ENCODE data around the gene NEUROG2. TPM values are rescaled to one million over a fixed set of nuclear protein-coding genes. Genes with fewer than 3 reads are reported as not detected.

The NEUROG2 gene
- total RNA-seq, 2 experiments from 2014 or later: 0.13 to 0.16 TPM

- peak; percentile 14 for DNase-seq
- H3K4me1 Mint-ChIP-seq (ENCODE audit: low read depth): peaks cover 40% of the 10 kb centered on the region
Observed at GRCh38 chr4:112521123-112522023, 5.4 kb upstream of the NEUROG2 start.

GRCh38 chr4:112520598-112521122, 4.7 kb upstream of the NEUROG2 start:
- Mint-ChIP-seq H3K4me3 (peak overlapping the region; percentile 16), H3K4me1 (ENCODE audit: low read depth) (peaks cover 43% of the 10 kb centered on the region), H3K27ac (no peak overlapping the region), H3K9me3 (peaks cover 1% of the 10 kb centered on the region), H3K27me3 (peaks cover 69% of the 10 kb centered on the region), H3K36me3 (ENCODE audit: low read depth) (peaks cover 3% of the 10 kb centered on the region)
- POLR2A ChIA-PET: interaction anchor here (1.8 kb wide), 1 partner anchor 235 kb away, joined by 5 read pairs; the partner anchor contains the start of gene TIFA
- no peak for TF ChIP-seq CTCF (IDR thresholded peaks at IDR 0.05)
- DNase-seq: no peak
- CTCF ChIA-PET: interaction anchor here (1.1 to 6.9 kb wide), 4 partner anchors 10 to 421 kb away, joined by 4 to 65 read pairs (median 5); no protein-coding TSS in a partner anchor
- intact Hi-C loops (cut with micrococcal nuclease): loop anchor here (5.0 to 10.0 kb wide), 2 partner anchors 418 to 446 kb away; no protein-coding TSS in a partner anchor
- ATAC-seq: no peak

More at GRCh38 chr4:112521123-112522023, 5.4 kb upstream of the NEUROG2 start:
- intact Hi-C loops (cut with micrococcal nuclease): loop anchor here (2.0 to 10.0 kb wide), 3 partner anchors 193 to 447 kb away; no protein-coding TSS in a partner anchor
- TF ChIP-seq CTCF (IDR thresholded peaks at IDR 0.05): no peak
- H3K36me3 Mint-ChIP-seq (ENCODE audit: low read depth): peaks cover 3% of the 10 kb centered on the region
- ChIA-PET POLR2A (interaction anchor here (1.8 kb wide), 1 partner anchor 236 kb away, joined by 5 read pairs; the partner anchor contains the start of gene TIFA), CTCF (interaction anchor here (1.3 to 6.9 kb wide), 8 partner anchors 11 to 422 kb away, joined by 3 to 65 read pairs (median 5); no protein-coding TSS in a partner anchor)
- no peak for ATAC-seq
- no peak overlapping the region for H3K4me3 Mint-ChIP-seq
- H3K27me3 Mint-ChIP-seq: peaks cover 68% of the 10 kb centered on the region
- H3K9me3 Mint-ChIP-seq: peaks cover 1% of the 10 kb centered on the region
- H3K27ac Mint-ChIP-seq: no peak overlapping the region

GRCh38 chr4:112519689-112520597, 4.0 kb upstream of the NEUROG2 start:
- ChIA-PET POLR2A (interaction anchor here (1.8 kb wide), 1 partner anchor 234 kb away, joined by 5 read pairs; the partner anchor contains the start of gene TIFA), CTCF (interaction anchor here (0.8 to 6.9 kb wide), 5 partner anchors 9 to 420 kb away, joined by 3 to 65 read pairs (median 5); no protein-coding TSS in a partner anchor)
- DNase-seq: peak; percentile 33
- TF ChIP-seq CTCF (IDR thresholded peaks at IDR 0.05): no peak
- peaks cover 1% of the 10 kb centered on the region for H3K9me3 Mint-ChIP-seq
- peaks cover 46% of the 10 kb centered on the region for H3K4me1 Mint-ChIP-seq (ENCODE audit: low read depth)
- ATAC-seq: no peak
- no peak overlapping the region for H3K27ac Mint-ChIP-seq
- peaks cover 72% of the 10 kb centered on the region for H3K27me3 Mint-ChIP-seq
- peaks cover 5% of the 10 kb centered on the region for H3K36me3 Mint-ChIP-seq (ENCODE audit: low read depth)
- intact Hi-C loops (cut with micrococcal nuclease): loop anchor here (5.0 to 10.0 kb wide), 3 partner anchors 418 to 1885 kb away; no protein-coding TSS in a partner anchor
- H3K4me3 Mint-ChIP-seq: peak overlapping the region; percentile 2

- H3K27me3 Mint-ChIP-seq: peaks cover 83% of the 10 kb centered on the region
- H3K27ac Mint-ChIP-seq: no peak overlapping the region
- peaks cover 1% of the 10 kb centered on the region for H3K9me3 Mint-ChIP-seq
- no peak for TF ChIP-seq CTCF (IDR thresholded peaks at IDR 0.05)
- no peak for ATAC-seq
- peaks cover 5% of the 10 kb centered on the region for H3K36me3 Mint-ChIP-seq (ENCODE audit: low read depth)
- ChIA-PET CTCF (interaction anchor here (0.7 kb wide), 1 partner anchor 419 kb away, joined by 3 read pairs; no protein-coding TSS in a partner anchor), POLR2A (interaction anchor here (0.6 kb wide), 1 partner anchor 24 kb away, joined by 4 read pairs; no protein-coding TSS in a partner anchor)
- intact Hi-C loops (cut with micrococcal nuclease): loop anchor here (10.0 kb wide), 1 partner anchor 1884 kb away; no protein-coding TSS in a partner anchor
- DNase-seq: no peak
- H3K4me1 Mint-ChIP-seq (ENCODE audit: low read depth): peaks cover 55% of the 10 kb centered on the region
- H3K4me3 Mint-ChIP-seq: no peak overlapping the region
Observed at GRCh38 chr4:112518675-112519074, 2.7 kb upstream of the NEUROG2 start.
